SIG-M5 treated with dmso at 0.1 percent for 504 hours (cell line): ENCODE data around the gene SERTM2.

Source experiments
- DNase-seq: peaks from one replicate; lab custom pipeline; 2025; ENCODE audit not compliant: unreplicated experiment; lab: John Stamatoyannopoulos, UW

The SERTM2 gene

DNA sequence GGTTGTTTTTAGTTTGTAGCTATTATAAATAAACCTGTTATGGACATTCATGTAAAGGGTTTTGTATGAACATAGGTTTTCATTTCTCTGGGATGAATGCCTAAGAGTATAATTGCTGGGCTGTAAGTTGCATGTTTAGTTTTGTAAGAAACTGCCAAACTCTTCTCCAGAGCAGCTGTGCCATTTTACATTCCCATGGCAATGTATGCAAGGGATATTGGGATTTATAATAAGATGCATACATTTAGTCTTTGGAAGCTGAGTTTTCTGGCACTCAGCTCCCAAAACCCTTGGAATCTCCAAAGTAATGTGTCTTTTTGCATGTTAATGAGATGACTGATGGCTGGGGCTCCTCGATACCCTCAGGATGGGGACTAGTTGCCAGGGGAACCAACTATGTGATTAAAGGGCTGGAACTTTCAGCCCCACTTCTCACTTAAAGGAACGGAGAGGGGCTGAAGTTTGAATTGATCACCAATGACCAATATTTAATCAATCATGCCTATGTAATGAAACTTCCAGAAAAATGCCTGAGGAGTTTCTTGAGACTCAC, 44.0 kb downstream of the SERTM2 start:
- DNase-seq: no peak

DNA sequence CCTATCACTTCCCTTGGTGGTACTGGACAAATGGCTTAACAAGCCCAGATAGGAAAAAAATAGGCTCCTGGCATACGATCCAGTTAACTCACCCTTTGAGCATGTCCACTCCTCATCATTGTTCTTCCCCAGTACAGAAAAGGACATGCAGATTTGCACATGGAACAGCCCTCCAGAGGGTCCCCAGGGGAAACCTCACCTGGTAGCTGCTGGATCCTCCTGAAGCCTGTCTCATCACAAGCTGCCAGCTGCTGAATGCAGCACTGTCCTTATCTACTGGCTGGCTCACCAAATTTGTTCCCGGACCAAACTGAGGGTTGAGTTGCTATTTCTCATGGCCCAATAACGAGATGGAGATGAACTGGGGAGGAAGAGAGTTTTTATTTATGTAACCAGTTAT, 49.4 kb downstream of the SERTM2 start:
- DNase-seq: no peak

DNA sequence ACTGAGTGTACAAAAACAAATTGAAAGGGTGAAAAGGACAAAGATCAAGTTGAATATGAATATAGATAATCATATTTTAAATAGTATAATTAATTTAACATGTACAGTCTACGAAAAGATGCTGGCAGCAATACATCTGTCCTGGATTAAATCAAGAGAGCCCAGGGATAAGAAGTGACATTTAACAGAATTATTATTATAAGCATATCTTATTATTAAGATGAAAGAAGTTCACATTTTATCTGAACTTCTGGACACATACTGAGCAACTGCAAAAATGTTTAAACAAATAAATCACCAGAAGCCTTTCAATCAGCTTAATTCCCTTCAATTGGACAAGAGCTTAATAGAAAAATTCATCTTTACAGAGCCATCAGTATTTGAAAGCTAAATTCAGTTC, 50.4 kb downstream of the SERTM2 start:
- no peak for DNase-seq

DNA sequence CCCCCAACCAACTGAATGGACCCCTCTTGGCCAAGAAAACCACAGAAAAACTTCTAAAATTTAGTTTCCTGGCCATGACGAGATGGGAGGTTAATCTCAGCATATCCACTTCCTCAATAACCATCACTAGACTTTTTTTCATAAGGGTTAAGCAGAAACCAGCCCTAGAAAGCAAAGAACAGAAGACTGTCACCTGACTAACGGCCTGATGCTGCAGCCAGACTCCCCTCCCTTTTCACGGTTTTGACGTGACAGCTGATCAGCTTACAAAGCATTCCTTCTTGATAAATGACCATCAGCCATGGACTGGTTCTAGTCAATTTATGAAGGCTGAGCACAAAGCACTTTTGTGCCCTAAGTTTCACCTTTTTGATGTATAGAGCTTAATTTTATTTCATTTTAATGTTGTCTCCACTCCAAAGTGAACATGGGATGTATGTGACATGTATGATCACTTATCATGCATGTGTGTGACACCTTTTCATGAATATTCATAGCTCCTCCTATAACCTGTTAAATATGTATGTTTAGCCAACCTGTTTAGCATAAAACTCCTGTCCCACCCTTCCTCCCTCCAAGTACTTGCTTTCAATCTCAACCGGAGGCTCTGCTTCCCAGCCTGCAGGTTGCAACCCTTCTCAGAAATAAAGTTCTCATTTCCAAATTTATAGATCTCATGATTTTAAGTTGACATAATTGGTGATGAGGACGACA, 56.3 kb downstream of the SERTM2 start:
- DNase-seq: no peak

DNA sequence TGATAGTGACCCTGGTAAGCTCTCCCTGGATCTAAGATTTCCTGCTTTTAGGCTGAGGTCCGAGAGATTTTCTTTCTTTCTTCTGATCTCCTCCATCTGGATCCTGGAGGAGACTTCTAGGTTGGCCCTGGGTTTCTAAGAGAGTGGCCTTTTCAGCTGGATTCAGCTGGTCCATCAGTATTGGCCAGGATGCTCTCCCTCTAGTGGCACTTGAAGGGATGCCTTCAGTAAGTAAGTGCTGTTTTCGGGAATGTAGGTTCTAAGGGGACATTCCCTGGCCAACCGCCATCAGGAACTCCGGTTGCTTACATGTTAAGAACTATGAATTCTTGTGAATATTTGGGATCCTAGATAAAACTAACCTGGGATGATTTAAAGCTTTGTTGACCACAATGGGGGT, 56.9 kb downstream of the SERTM2 start:
- DNase-seq: no peak

DNA sequence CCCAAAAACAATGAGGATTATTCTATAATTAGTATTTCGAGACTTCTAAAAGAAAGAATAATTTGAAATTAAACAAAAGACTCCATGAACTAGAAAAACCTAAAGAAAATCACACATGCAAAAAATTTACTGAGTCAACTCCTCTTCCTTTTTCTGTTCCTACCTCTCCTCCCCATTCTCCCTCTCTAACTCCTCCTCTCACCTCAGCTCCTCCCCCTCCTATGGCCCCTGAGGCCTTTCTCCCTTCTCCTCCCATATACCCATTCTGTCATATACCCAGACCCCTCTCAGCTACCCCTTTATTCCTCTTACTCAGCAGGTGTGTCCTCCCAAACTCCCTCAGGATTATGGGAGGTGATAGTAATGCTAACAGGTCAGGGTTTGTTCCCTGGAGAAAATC, 57.4 kb downstream of the SERTM2 start:
- DNase-seq: no peak
